HEK293 (cell line): ENCODE measurements around the gene INTS1.

Experiments used
- CTCF ChIA-PET: fragments of 350-600 bp; formaldehyde crosslinking; extraction: SDS; loops from one replicate; lab custom pipeline; 2021; ENCODE audit warnings: antibody characterized with exemption; lab: Yijun Ruan, JAX
- POLR2A ChIA-PET: fragments of 300-600 bp; formaldehyde crosslinking; extraction: SDS; loops from one replicate; lab custom pipeline; 2020; ENCODE audit warnings: antibody characterized with exemption, inconsistent platforms; lab: Yijun Ruan, JAX
- H3K27ac ChIP-seq: fragments of 200-500 bp; sonication (Bioruptor generic); 2 replicates; pipeline ENCODE4 v1.5.1; 2014; ENCODE audit warnings: low read depth, low read length, control low read depth, inconsistent platforms; ENCODE audit errors: extremely low read depth
- H3K36me3 ChIP-seq, 2 experiments: fragments of 200-500 bp in 1 of 2; sonication (Bioruptor generic) in 1 of 2; 1 replicate in 1 of 2; 2 replicates in 1 of 2; pipeline ENCODE4 v1.5.1; 2014 to 2017; ENCODE audit warnings: inconsistent platforms in 2 of 2, low read length in 2 of 2; ENCODE audit not compliant: control insufficient read depth in 2 of 2, insufficient read depth in 1 of 2
- H3K4me1 ChIP-seq: fragments of 200-500 bp; sonication (Bioruptor generic); 2 replicates; pipeline ENCODE4 v1.5.1; 2014; ENCODE audit warnings: mild to moderate bottlenecking, low read length, inconsistent platforms; ENCODE audit not compliant: control insufficient read depth, insufficient read depth
- H3K4me3 ChIP-seq: 2 replicates; pipeline ENCODE4 v1.5.1; 2011; ENCODE audit warnings: low read depth, mild to moderate bottlenecking, control low read depth, low read length, moderate library complexity
- H3K9me3 ChIP-seq: fragments of 200-500 bp; sonication (Bioruptor generic); 2 replicates; pipeline ENCODE4 v1.5.1; 2014; ENCODE audit warnings: low read depth, low read length, inconsistent platforms; ENCODE audit not compliant: control insufficient read depth, insufficient read depth
- GLIS1 ChIP-seq: fragments of 450-650 bp; formaldehyde crosslinking; IDR thresholded peaks from 2 replicates; pipeline ENCODE4 v1.5.1; 2016; ENCODE audit warnings: missing biosample characterization, missing genetic modification characterization
- GLIS2 ChIP-seq: fragments of 450-650 bp; formaldehyde crosslinking; IDR thresholded peaks from 2 replicates; pipeline ENCODE4 v1.5.1; 2016; ENCODE audit warnings: missing biosample characterization, missing genetic modification characterization
- INSM2 ChIP-seq: fragments of 450-650 bp; formaldehyde crosslinking; IDR thresholded peaks from 2 replicates; pipeline ENCODE4 v1.5.1; 2016; ENCODE audit warnings: missing biosample characterization, missing genetic modification characterization
- KLF1 ChIP-seq: fragments of 450-650 bp; formaldehyde crosslinking; IDR thresholded peaks from 2 replicates; pipeline ENCODE4 v1.5.1; 2016; ENCODE audit warnings: missing biosample characterization, missing genetic modification characterization
- KLF10 ChIP-seq: fragments of 450-650 bp; IDR thresholded peaks from 2 replicates; pipeline ENCODE4 v1.5.1; 2018; ENCODE audit warnings: missing biosample characterization, mild to moderate bottlenecking, missing genetic modification characterization
- MZF1 ChIP-seq: fragments of 450-650 bp; formaldehyde crosslinking; IDR thresholded peaks from 2 replicates; pipeline ENCODE4 v1.5.1; 2017; ENCODE audit warnings: missing biosample characterization, missing genetic modification characterization, borderline replicate concordance
- SALL2 ChIP-seq: fragments of 450-650 bp; formaldehyde crosslinking; IDR thresholded peaks from 2 replicates; pipeline ENCODE4 v1.5.0; 2017; ENCODE audit warnings: missing biosample characterization, mild to moderate bottlenecking, missing genetic modification characterization, borderline replicate concordance
- SCRT1 ChIP-seq: fragments of 450-650 bp; formaldehyde crosslinking; IDR thresholded peaks from 2 replicates; pipeline ENCODE4 v1.5.1; 2016; ENCODE audit warnings: missing biosample characterization, missing genetic modification characterization, borderline replicate concordance
- SCRT2 ChIP-seq: fragments of 450-650 bp; formaldehyde crosslinking; IDR thresholded peaks from 2 replicates; pipeline ENCODE4 v1.5.1; 2016; ENCODE audit warnings: missing biosample characterization, missing genetic modification characterization
- SP7 ChIP-seq: fragments of 450-650 bp; formaldehyde crosslinking; IDR thresholded peaks from 2 replicates; pipeline ENCODE4 v1.5.1; 2016; ENCODE audit warnings: missing biosample characterization, missing genetic modification characterization
- ZBTB48 ChIP-seq: fragments of 450-650 bp; formaldehyde crosslinking; IDR thresholded peaks from 2 replicates; pipeline ENCODE4 v1.5.1; 2016; ENCODE audit warnings: missing biosample characterization, missing genetic modification characterization
- ZBTB7A ChIP-seq: fragments of 450-650 bp; formaldehyde crosslinking; IDR thresholded peaks from 2 replicates; pipeline ENCODE4 v1.5.1; 2016; ENCODE audit warnings: low read depth, missing biosample characterization, missing genetic modification characterization
- ZNF10 ChIP-seq: fragments of 450-650 bp; formaldehyde crosslinking; IDR thresholded peaks from 2 replicates; pipeline ENCODE4 v1.5.1; 2017; ENCODE audit warnings: missing biosample characterization, missing genetic modification characterization
- ZNF138 ChIP-seq: fragments of 450-650 bp; formaldehyde crosslinking; IDR thresholded peaks from 2 replicates; pipeline ENCODE4 v1.5.1; 2016; ENCODE audit warnings: missing biosample characterization, missing genetic modification characterization, borderline replicate concordance
- ZNF23 ChIP-seq: fragments of 450-650 bp; formaldehyde crosslinking; IDR thresholded peaks from 2 replicates; pipeline ENCODE4 v1.5.1; 2016; ENCODE audit warnings: missing biosample characterization, missing genetic modification characterization, borderline replicate concordance
- ZNF341 ChIP-seq: fragments of 450-650 bp; formaldehyde crosslinking; IDR thresholded peaks from 2 replicates; pipeline ENCODE4; 2016; ENCODE audit warnings: low read depth, missing biosample characterization, missing genetic modification characterization
- ZNF350 ChIP-seq: fragments of 450-650 bp; formaldehyde crosslinking; IDR thresholded peaks from 2 replicates; pipeline ENCODE4 v1.5.0; 2017; ENCODE audit warnings: missing biosample characterization, mild to moderate bottlenecking, missing genetic modification characterization
- ZNF391 ChIP-seq: fragments of 450-650 bp; formaldehyde crosslinking; IDR thresholded peaks from 2 replicates; pipeline ENCODE4 v1.5.1; 2016; ENCODE audit warnings: low read depth, missing biosample characterization, missing genetic modification characterization, borderline replicate concordance
- ZNF423 ChIP-seq: fragments of 450-650 bp; formaldehyde crosslinking; IDR thresholded peaks from 2 replicates; pipeline ENCODE4 v1.5.1; 2016; ENCODE audit warnings: missing biosample characterization, missing genetic modification characterization
- ZNF621 ChIP-seq: fragments of 450-650 bp; formaldehyde crosslinking; IDR thresholded peaks from 2 replicates; pipeline ENCODE4 v1.5.1; 2017; ENCODE audit warnings: missing biosample characterization, missing genetic modification characterization
- ZNF654 ChIP-seq: fragments of 450-650 bp; formaldehyde crosslinking; IDR thresholded peaks from 2 replicates; pipeline ENCODE4 v1.5.1; 2016; ENCODE audit warnings: low read depth, missing biosample characterization, missing genetic modification characterization
- ZNF692 ChIP-seq: fragments of 450-650 bp; formaldehyde crosslinking; IDR thresholded peaks from 2 replicates; pipeline ENCODE4 v1.5.1; 2016; ENCODE audit warnings: missing biosample characterization, missing genetic modification characterization
- ZNF747 ChIP-seq: fragments of 450-650 bp; formaldehyde crosslinking; IDR thresholded peaks from 2 replicates; pipeline ENCODE4 v1.5.1; 2016; ENCODE audit warnings: missing biosample characterization, missing genetic modification characterization
- ZNF777 ChIP-seq: fragments of 450-650 bp; formaldehyde crosslinking; IDR thresholded peaks from 2 replicates; pipeline ENCODE4 v1.5.1; 2017; ENCODE audit warnings: missing biosample characterization, missing genetic modification characterization, borderline replicate concordance
- ZNF792 ChIP-seq: fragments of 450-650 bp; formaldehyde crosslinking; IDR thresholded peaks from 2 replicates; pipeline ENCODE4 v1.5.1; 2016; ENCODE audit warnings: missing biosample characterization, missing genetic modification characterization
- ZXDB ChIP-seq: fragments of 450-650 bp; formaldehyde crosslinking; IDR thresholded peaks from 2 replicates; pipeline ENCODE4 v1.5.1; 2016; ENCODE audit warnings: missing biosample characterization, missing genetic modification characterization
- TF ChIP-seq, protein P1 (sequence below): fragments of 450-650 bp; formaldehyde crosslinking; IDR thresholded peaks from 2 replicates; pipeline ENCODE4 v1.5.1; 2016; ENCODE audit warnings: missing biosample characterization, missing genetic modification characterization
- TF ChIP-seq, protein P2 (sequence below): fragments of 450-650 bp; formaldehyde crosslinking; IDR thresholded peaks from 2 replicates; pipeline ENCODE4 v1.5.1; 2016; ENCODE audit warnings: missing biosample characterization, missing genetic modification characterization

Gene INTS1

DNA sequence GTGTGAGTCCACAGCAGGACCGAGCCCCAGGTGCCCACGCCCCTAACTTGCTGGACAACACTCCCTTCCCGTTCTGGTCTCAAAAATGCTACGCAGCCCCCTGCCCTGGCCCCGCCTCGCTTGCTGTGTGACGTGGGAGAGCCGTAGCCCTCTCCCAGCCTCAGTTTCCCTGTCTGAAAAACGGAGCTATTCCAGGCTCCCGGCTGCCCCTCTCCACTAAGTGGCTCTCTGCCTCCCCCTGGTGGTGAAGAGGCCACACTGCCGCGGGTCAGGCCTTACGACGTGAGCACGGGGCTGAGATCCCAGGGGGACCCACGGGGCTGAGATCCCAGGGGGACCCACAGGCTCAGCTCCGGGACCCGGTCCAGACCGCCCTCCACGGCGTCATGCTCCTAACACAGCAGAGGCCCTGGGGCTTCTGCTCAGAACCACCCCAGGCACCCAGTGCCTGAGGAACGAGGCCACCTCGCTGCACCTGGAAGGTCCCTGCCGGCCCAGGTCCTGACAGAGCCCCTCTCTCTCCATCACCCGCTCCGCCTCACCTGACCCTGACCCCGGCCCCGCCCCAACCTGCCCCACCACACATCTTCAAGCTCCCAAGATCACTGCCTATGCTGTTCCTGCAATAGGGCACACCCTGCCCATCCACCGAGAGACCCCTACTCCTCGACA is 71.6 kb downstream of the INTS1 start:
- POLR2A ChIA-PET, result no interaction called here

DNA sequence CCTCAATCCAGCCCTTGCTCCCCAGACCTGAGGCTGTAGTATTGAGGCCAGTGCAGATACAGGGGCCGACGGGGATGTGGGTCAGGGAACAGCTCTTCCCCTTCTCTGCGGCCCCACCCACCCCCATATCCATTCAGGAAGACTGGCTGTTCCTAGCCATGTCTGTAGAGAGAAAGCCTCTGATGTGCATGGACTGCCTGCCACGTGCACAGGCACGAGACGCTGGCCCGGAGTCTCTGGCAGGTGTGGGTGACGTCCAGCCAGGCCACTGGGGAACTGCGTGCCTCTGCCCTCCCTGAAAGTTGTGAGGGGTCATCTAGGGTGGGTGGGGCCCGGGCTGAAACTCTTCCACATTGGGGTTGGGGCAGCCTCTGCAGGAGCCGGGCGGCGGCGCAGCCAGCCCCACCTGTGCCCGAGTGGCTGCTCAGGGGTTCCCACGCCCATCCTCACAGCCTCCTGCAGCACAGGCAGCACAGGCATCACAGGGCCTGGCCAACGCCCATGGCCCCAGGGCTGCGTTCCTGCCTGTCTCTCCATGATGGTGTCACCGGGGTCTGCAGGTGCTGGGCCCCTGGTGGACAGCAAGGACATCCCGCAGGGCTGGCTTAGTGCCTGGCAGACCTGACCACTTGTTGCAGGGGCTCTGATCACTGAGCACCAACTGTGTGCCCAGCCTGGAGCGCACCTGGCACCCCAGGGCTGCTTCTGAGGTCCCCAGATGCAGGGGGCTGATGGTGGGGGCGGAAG is 72.4 kb downstream of the INTS1 start:
- POLR2A ChIA-PET, result no interaction called here
- CTCF ChIA-PET, result interaction anchor here (0.5 to 1.9 kb wide), 22 partner anchors 9 to 319 kb away, joined by 3 to 10 read pairs (median 4); no protein-coding TSS in a partner anchor
- TF ChIP-seq ZNF350 (tag by site-specific recombination), result no peak
- TF ChIP-seq ZNF10 (tag by site-specific recombination), result no peak
- peak; percentile 59; the same call in 1 of the 2 replicates for TF ChIP-seq SCRT1 (tag by site-specific recombination)
- 0 out of 2 replicates have a peak, but pooled peaks have one; percentile 1 for TF ChIP-seq GLIS2 (tag by site-specific recombination)
- TF ChIP-seq ZNF747 (tag by site-specific recombination), result no peak
- TF ChIP-seq ZNF792 (tag by site-specific recombination), result no peak
- TF ChIP-seq ZXDB (tag by site-specific recombination), result no peak
- TF ChIP-seq SALL2 (tag by site-specific recombination), result no peak
- peak; percentile 96 for TF ChIP-seq SCRT2 (tag by site-specific recombination)
- TF ChIP-seq INSM2, result no peak
- peak; percentile 64 for TF ChIP-seq KLF1 (tag by site-specific recombination)
- no peak for TF ChIP-seq ZBTB7A
- TF ChIP-seq ZNF391 (tag by site-specific recombination), result no peak
- TF ChIP-seq KLF10, result no peak
- TF ChIP-seq, protein P1, sequence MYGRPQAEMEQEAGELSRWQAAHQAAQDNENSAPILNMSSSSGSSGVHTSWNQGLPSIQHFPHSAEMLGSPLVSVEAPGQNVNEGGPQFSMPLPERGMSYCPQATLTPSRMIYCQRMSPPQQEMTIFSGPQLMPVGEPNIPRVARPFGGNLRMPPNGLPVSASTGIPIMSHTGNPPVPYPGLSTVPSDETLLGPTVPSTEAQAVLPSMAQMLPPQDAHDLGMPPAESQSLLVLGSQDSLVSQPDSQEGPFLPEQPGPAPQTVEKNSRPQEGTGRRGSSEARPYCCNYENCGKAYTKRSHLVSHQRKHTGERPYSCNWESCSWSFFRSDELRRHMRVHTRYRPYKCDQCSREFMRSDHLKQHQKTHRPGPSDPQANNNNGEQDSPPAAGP (tag by site-specific recombination), result no peak
- no peak for TF ChIP-seq ZNF621 (tag by site-specific recombination)
- TF ChIP-seq ZBTB48, result no peak

More for the DNA sequence above, 71.6 kb downstream of the INTS1 start:
- Histone ChIP-seq H3K4me3 (no peak overlapping the region), H3K27ac (no peak overlapping the region)
- TF ChIP-seq GLIS2 (tag by site-specific recombination) (peak; percentile 30; the same call in 1 of the 2 replicates), ZNF654 (tag by site-specific recombination) (peak; percentile 55), MZF1 (tag by site-specific recombination) (no peak), ZNF138 (tag by site-specific recombination) (no peak), ZNF423 (tag by site-specific recombination) (0 out of 2 replicates have a peak, but pooled peaks have one; percentile 18), GLIS1 (peak; percentile 49; the same call in 1 of the 2 replicates), ZNF23 (tag by site-specific recombination) (no peak), ZNF341 (tag by site-specific recombination) (peak; percentile 74), ZNF777 (tag by site-specific recombination) (peak; percentile 38; the same call in 1 of the 2 replicates), SP7 (tag by site-specific recombination) (no peak), ZNF692 (tag by site-specific recombination) (0 out of 2 replicates have a peak, but pooled peaks have one; percentile 15), SCRT2 (tag by site-specific recombination) (peak; percentile 90)
- TF ChIP-seq, protein P2, sequence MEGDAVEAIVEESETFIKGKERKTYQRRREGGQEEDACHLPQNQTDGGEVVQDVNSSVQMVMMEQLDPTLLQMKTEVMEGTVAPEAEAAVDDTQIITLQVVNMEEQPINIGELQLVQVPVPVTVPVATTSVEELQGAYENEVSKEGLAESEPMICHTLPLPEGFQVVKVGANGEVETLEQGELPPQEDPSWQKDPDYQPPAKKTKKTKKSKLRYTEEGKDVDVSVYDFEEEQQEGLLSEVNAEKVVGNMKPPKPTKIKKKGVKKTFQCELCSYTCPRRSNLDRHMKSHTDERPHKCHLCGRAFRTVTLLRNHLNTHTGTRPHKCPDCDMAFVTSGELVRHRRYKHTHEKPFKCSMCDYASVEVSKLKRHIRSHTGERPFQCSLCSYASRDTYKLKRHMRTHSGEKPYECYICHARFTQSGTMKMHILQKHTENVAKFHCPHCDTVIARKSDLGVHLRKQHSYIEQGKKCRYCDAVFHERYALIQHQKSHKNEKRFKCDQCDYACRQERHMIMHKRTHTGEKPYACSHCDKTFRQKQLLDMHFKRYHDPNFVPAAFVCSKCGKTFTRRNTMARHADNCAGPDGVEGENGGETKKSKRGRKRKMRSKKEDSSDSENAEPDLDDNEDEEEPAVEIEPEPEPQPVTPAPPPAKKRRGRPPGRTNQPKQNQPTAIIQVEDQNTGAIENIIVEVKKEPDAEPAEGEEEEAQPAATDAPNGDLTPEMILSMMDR (tag by site-specific recombination), result peak; percentile 81
- TF ChIP-seq, all 188 proteins: peak for 9
- Histone ChIP-seq H3K4me1 (no peaks in the 10 kb centered on the region), H3K9me3 (no peaks in the 10 kb centered on the region), H3K36me3 (no peaks in the 10 kb centered on the region)
- CTCF ChIA-PET, result interaction anchor here (0.5 to 1.9 kb wide), 27 partner anchors 8 to 584 kb away, joined by 3 to 10 read pairs (median 3); no protein-coding TSS in a partner anchor

More for the DNA sequence above, 72.4 kb downstream of the INTS1 start:
- Histone ChIP-seq H3K27ac (no peak overlapping the region), H3K4me1 (no peaks in the 10 kb centered on the region), H3K9me3 (no peaks in the 10 kb centered on the region), H3K4me3 (no peak overlapping the region), H3K36me3 (no peaks in the 10 kb centered on the region)
